ENCODE results near the gene PPEF1. TPM values are rescaled to one million over a fixed set of nuclear protein-coding genes. Genes with fewer than 3 reads are reported as not detected.

Gene PPEF1
- total RNA-seq, 1 donor from 2014 or later: 0.78 TPM

- no peak for TF ChIP-seq CTCF (IDR thresholded peaks at IDR 0.05; ENCODE audit: unreplicated experiment)
- Mint-ChIP-seq H3K9me3 (peaks cover 25% of the 10 kb centered on the region), H3K4me1 (peaks cover 2% of the 10 kb centered on the region), H3K27me3 (ENCODE audit: low read depth) (no peaks in the 10 kb centered on the region), H3K4me3 (no peak overlapping the region), H3K36me3 (no peaks in the 10 kb centered on the region), H3K27ac (no peak overlapping the region)
- no peak for DNase-seq (ENCODE audit: low spot score in 2 of 2, unreplicated experiment in 2 of 2)
Observed at GRCh38 chrX:18677161-18677869, 30.1 kb upstream of the PPEF1 start.

GRCh38 chrX:18681996-18682395 is 25.4 kb upstream of the PPEF1 start:
- no peaks in the 10 kb centered on the region for H3K36me3 Mint-ChIP-seq

DNA sequence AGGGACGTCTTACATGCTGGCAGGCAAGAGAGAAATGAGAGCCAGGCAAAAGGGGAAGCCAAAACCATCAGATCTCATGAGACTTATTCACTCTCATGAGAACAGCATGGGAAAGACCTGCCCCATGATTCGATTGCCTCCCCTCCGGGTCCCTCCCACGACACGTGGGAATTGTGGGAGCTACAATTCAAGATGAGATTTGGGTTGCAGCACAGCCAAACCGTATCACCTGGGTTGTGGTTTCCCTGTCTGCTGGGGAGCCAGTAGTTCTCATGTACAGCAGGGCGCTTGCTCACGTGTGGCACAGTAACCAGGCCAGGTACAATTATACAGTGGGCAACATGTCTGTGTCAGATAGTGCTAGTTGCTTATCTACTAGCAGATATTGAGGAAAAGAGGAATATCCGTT is 24.5 kb upstream of the PPEF1 start:
- Mint-ChIP-seq H3K27me3 (ENCODE audit: low read depth) (no peaks in the 10 kb centered on the region), H3K4me1 (no peaks in the 10 kb centered on the region), H3K27ac (no peak overlapping the region), H3K4me3 (no peak overlapping the region), H3K36me3 (no peaks in the 10 kb centered on the region), H3K9me3 (peaks cover 21% of the 10 kb centered on the region)
- no peak for TF ChIP-seq CTCF (IDR thresholded peaks at IDR 0.05; ENCODE audit: unreplicated experiment)
- DNase-seq (ENCODE audit: low spot score in 2 of 2, unreplicated experiment in 2 of 2): no peak

More at GRCh38 chrX:18681996-18682395, 25.4 kb upstream of the PPEF1 start:
- H3K27ac Mint-ChIP-seq: no peak overlapping the region
- no peak for TF ChIP-seq CTCF (IDR thresholded peaks at IDR 0.05; ENCODE audit: unreplicated experiment)
- no peak overlapping the region for H3K4me3 Mint-ChIP-seq
- H3K27me3 Mint-ChIP-seq (ENCODE audit: low read depth): no peaks in the 10 kb centered on the region
- no peaks in the 10 kb centered on the region for H3K4me1 Mint-ChIP-seq
- H3K9me3 Mint-ChIP-seq: peaks cover 25% of the 10 kb centered on the region
- no peak for DNase-seq (ENCODE audit: low spot score in 2 of 2, unreplicated experiment in 2 of 2)

DNA sequence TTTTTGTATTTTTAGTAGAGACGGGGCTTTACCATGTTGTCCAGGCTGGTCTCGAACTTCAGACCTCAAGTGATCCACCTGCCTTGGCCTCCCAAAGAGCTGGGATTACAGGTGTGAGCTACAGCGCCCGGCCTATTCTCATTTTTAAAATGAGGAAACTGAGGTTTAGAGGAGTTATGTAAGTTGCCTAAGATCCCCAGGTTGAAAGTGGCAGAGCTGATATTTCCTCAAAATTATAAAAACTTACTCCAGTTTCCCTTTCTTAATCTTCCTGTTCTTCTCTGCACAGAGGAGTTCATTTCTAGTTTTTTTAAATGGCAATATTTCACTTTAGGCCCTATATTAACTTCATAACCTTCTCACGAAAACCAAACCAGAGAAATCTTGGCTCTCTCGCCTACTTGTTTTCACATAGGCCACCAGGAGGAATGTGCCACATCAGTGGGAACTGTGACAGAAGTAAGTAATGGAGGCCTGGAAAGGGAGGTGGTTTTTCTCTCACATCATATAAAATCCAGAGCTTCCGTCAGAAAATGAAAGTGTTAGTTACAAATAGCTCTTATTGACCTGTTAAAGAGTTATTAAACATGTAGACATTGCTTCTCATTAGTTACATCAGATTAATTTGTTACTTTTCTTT is 19.5 kb upstream of the PPEF1 start:
- no peaks in the 10 kb centered on the region for H3K36me3 Mint-ChIP-seq
- no peaks in the 10 kb centered on the region for H3K27me3 Mint-ChIP-seq (ENCODE audit: low read depth)
- peaks cover 11% of the 10 kb centered on the region for H3K4me1 Mint-ChIP-seq
- H3K27ac Mint-ChIP-seq: no peak overlapping the region
- no peak for TF ChIP-seq CTCF (IDR thresholded peaks at IDR 0.05; ENCODE audit: unreplicated experiment)
- H3K9me3 Mint-ChIP-seq: peaks cover 24% of the 10 kb centered on the region
- DNase-seq (ENCODE audit: low spot score in 2 of 2, unreplicated experiment in 2 of 2): no peak
- H3K4me3 Mint-ChIP-seq: no peak overlapping the region

DNA sequence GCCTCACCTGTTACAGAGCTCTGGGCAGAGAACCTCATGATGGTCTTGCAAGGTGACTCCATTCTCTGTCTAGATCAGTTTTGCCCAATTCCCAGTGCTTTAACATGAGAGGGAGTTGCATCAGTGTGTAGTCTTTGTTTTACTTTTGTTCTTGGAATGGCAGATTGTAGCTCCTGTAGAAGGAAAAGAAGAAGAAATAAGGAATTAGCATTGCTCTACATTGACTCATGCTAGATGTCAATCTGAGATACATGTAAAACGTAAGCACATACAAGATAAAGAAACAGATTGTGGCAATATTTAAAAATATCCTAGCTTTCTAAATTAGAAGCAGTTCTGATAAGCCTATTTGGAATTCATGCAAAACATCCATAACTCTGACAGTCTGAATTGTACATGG is 16.0 kb upstream of the PPEF1 start:
- peaks cover 11% of the 10 kb centered on the region for H3K4me1 Mint-ChIP-seq
- H3K27ac Mint-ChIP-seq: no peak overlapping the region
- peaks cover 1% of the 10 kb centered on the region for H3K36me3 Mint-ChIP-seq
- no peak for DNase-seq (ENCODE audit: low spot score in 2 of 2, unreplicated experiment in 2 of 2)
- no peaks in the 10 kb centered on the region for H3K27me3 Mint-ChIP-seq (ENCODE audit: low read depth)
- H3K4me3 Mint-ChIP-seq: no peak overlapping the region
- TF ChIP-seq CTCF (IDR thresholded peaks at IDR 0.05; ENCODE audit: unreplicated experiment): no peak
- H3K9me3 Mint-ChIP-seq: peaks cover 41% of the 10 kb centered on the region
